Stimulated activated CD8-positive, alpha-beta memory T cell treated with anti-CD3 and anti-CD28 coated beads, Interleukin-4, amount 100 ng/mL, for 4 hours (primary cell): Measurements from ENCODE around the gene LYZL1.
"Not testable (repeated sequence)": the region's sequence is repeated elsewhere in the genome, so short reads cannot be mapped to it uniquely, and the experiment has no call there.

Experiments
- DNase-seq, 2 donors: peaks; one replicate each; pipeline ENCODE4 v3.0.0-alpha.2; 2020; ENCODE audit warnings: low read depth in 2 of 2, low spot score in 1 of 2

The LYZL1 gene

DNA sequence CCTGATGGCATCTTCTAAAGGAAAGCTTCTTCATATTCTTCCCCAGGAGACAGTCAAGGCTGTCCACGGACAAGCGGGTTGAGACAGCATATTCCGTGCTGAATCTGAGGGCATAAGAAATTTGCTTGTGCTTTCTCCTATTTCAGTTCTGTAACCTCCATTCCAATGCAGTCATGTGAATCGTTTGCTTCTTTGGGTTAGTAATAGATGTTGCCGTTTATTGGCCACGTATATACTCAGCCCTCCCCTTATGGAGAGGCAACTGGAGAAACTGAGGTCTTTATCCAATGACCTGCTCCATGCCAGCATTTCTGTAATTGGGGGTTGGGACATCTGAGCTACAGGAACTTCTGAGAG lies 38.9 kb downstream of the LYZL1 start:
- DNase-seq, result no peak

DNA sequence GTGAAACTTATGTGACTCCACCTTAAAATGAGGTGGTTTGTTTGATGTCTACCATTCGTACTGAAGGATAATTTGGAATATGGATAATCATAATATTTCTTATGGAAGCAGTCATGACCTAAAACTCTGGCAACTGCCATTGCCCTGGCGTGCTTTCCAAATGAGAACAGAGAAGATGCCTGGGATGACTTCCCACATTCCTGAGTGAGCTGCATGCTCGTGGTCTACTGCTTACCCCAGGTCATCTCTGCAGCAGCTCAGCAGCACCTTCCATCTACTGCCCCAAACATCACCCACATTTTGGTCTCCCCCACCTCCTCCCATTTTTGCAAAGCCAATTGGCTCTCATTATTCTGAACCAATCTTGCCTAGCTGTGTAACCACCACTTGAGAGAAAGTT lies 40.1 kb downstream of the LYZL1 start:
- no peak for DNase-seq

DNA sequence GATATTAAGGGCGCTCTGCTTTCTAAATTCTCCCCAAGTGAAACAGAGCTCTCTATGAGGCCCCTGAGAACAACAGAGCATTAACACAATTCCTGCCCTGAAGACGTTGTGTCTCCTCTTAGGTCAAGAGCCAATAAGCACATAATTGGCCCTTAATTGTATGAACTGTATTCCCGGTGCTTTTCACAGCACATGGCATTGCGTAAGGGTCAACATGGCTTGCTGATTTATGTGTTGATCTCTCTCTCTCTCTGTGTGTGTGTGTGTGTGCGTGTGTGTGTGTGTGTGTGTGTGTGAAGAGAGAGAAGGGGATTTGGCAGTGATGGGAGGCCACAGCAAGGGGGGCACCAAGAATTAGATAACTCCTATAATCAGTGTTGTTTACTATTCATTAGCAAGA lies 40.5 kb downstream of the LYZL1 start:
- DNase-seq, result no peak

DNA sequence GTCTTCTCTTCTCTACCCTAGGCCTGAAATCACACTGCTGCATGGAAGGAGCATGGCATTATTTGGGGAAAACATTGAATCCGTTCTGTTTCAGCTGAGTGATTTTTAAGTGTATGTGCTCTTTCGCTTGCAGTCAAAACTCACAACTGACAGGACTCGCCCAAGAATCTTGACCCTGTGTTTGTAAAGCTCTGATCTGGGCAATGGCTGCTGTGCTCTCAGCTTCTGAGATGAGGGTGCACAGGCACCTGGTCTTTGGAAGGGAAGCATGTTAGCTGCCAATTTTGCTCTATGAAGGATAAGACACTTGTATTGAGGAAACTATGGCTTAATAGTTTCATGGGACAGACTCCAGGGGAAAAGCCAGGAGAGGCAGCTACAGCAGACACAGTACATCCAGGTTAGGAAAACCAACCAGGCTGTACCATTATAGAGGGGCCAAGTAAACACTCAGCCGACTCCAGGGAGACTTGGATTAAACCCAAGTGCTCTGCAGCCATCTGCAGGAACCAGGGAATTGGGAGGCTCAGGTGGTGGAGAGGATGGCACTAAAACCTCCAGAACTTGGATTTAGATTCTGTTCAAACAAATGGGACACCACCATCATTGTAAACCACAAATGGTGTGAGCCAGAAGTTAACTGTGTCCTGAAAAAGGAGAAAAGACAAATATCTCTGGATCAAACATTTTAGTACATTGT lies 43.3 kb downstream of the LYZL1 start:
- DNase-seq, result no peak

DNA sequence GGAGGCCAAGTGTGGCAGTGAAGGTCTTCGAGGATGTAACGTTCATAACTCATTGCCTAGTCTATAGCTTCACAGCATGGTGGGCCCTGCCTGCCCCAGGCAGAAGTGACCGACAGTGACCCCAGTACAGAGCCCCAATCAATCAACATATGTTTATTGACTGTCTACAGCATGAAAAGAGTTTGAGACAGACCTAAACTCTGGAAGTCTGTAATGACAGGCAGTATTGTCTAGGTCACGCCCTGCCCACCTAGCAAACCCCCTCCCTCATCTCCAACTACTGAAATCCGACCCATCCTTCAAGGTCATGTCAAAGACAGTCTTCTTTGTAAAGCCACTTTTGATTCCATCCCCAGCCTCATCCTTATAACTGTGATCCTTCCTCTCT lies 43.9 kb downstream of the LYZL1 start:
- DNase-seq, result no peak

DNA sequence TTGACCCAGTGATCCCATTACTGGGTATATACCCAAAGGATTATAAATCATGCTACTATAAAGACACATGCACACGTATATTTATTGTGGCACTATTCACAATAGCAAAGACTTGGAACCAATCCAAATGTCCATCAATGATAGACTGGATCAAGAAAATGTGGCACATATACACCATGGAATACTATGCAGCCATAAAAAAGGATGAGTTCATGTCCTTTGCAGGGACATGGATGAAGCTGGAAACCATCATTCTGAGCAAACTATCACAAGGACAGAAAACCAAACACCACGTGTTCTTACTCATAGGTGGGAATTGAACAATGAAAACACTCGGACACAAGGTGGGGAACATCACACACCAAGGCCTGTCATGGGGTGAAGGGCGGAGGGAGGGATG lies 48.7 kb downstream of the LYZL1 start:
- DNase-seq, result not testable (repeated sequence)

DNA sequence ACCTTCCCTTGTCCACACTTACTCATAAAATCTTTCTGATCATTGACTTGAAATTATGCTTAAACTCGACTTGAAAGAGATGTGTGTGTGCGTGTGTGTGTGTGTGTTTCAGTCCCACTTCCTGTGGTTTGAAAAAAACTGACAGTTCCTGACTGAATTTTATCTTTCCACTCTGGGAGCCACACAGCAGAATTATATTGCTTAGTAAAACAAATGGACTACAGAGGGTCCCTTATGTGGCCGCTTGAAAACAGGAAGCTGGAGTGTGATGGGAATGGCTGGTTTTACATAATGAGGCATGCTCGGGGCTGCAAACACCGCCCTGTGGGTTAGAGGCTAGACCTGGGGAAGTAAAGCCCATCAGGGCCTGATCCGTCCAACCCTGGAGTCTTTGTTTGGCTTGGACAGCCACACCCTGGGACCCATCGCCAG lies 54.8 kb downstream of the LYZL1 start:
- no peak for DNase-seq

DNA sequence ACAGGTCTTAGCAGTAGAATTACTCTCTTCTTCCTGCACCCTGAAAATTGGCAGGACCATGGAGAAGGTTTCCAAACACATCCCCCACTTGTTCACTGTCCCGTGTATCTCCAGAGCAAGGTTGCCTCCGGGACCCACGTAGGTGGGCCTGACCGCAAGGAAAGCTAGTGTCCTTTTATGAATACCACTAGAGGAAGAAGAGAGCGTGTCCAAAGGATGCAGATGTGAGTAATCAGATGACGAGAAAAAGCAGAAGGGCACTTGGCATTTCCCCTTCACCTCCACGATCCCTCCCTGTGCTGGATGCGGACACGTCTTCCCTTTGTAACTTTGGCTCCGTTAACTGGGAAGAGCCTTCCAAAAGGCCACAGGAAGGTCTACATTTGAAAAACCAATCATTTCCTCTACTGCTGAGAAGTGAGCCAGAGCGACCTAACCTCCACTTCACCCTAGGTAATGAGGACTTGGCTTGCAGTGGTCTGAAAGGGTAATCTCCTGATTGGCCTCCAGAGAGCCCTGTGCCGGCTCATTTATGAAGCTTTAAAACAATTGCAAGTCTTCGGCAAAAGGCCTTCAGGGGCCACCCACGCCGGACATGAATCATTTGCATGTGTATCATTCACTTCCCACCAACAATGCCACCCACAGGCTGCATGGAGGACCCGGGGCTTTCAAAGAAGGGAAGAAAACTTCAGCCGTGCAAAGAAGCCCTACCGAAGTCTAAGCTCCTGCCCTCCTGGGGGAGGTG lies 55.4 kb downstream of the LYZL1 start:
- DNase-seq, result no peak

DNA sequence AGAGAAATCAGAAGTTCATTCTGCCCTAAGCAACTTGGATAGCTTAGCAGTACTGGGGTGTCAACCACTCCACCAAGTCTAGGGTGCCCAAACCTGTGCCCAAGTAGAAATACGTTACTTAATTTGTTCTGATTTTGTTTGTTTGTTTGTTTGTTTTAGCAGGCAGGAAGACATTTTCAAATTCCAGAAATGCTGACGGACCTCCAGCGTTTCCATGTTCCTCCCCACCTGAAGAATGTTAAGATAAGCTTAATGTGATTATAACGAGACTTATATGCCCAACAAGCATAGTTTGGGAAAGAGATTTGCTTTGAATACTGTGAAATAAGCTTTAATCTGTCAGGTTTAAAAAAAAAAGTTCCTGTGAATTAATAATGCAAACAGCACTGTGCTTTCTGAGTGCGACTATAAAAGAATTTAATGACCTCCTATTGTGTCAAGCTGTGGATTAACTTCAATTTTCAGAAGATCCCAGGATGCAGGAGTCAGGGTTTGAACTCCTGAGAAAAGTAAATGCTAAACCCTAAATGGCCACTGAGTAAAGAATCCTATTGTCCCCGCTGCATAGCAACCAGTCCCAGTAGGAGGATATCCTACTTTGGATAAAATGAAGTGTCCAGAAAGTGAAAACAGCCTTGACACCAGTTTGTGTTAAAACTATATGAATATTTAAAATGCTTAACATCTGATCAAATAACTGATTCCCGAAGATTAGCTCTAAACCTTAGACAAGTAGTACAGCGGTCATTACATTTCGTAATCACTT lies 56.5 kb downstream of the LYZL1 start:
- no peak for DNase-seq

DNA sequence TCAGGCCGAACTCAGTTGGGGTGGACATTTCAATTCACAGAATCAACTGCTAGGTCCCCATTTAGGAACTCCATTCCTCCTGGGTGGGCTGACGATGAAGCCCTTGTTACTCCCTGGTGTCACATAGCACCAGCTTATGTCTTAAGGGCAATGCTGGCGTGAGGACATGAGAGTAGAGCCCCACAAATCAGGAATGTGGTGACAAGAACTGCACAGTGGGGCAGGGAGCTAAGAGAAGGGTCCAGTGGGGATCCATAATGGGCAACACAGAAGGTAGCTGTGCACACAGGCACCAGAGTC lies 57.0 kb downstream of the LYZL1 start:
- DNase-seq, result no peak

DNA sequence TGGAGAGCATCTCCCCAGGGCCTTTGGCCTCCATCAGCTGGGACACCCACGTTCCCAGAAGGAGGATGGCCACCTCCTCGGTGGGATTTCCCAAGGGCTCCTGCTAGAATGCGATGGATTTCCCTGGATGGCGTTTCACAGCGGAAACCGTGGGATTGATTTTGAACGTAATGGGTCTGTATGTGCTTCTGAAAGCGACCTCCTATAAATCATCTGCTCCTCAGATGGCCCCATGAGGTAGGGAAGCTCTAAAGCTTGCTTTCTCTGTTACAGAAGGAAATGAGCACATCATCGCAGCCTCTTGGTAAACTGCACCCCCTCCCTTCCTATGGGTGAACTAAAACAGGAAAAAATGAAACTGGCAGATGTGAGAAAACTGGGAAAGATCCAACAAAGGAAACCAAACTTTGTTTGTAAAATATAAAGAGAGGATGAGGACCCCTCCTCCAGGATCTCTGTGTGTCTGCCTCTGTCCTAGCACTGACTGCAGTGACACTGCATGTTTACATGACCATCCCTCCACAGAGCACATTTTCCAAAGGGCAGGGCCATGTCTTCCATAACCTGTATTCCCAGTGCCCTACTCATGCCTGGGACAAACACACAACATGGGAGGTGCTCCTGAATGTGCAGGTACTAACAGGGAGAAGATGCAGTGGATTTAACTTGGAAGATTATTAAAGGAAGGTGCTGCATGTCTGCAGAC lies 57.6 kb downstream of the LYZL1 start:
- DNase-seq, result no peak

DNA sequence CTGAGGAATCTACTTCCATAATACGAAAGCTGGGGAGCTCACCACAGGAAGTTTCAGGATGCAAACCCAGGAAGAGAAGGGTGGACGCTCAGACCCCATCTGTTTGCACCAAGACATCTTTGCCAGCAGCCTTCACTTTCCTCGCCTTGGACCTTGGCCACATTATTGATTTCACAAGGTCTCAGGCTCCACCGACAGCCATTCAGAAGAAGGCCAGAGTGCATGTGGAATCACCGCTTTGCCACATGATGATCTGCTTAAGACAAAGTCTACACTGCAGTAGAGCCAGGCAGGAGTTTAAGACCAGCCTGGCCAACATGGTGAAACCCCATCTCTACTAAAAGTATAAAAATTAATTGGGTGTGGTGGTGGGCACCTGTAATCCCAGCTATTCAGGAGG lies 60.0 kb downstream of the LYZL1 start:
- DNase-seq, result no peak

DNA sequence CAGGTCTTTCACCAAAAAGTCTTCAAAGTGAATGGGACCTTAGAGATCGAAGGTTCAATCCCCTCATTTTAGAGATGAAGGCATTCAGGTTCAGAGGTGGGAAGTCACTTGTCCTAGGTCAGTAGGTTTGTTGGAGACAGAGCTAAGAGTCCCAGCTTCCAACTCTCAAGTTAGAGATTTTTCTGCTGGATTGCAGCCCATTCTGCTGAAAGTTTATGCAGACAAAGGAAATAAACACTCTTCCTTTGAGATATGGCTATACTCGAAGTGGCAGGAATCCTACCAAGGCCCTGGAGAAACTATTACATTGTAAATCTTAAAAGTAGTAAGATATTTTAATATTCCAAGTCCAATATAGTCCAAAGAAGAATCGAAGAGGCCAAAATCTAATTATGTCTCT lies 64.4 kb downstream of the LYZL1 start:
- DNase-seq, result no peak

DNA sequence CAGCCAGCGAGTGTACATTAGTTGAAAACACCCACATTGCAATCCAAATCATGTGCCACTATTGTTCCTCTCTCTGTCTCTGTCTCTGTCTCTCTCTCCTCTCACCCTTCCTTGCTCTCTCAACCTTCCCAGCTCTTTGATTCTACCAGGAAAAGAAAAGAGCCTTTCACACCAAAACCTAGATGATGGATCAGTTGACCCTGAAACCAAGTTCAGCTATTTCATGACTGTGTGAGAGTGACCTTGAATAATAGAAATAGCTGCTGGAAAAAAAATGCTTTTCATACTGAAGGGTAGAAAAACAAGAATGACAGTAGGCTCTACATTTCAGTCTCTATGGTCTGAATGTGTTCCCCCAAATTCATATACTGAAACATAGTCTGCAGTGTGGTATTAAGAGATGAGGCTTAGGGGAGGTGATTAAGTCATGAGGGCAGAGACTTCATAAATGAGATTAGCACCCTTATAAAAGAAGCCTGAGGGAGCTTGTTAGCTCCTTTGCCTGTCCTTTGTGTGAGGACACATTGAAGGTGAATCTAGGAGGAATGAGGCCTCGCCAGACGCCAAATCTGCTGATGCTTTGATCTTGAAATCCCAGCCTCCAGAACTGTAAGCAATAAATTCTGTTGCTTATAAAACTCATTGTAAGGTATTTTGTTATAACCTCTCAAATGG lies 65.2 kb downstream of the LYZL1 start:
- DNase-seq, result no peak

DNA sequence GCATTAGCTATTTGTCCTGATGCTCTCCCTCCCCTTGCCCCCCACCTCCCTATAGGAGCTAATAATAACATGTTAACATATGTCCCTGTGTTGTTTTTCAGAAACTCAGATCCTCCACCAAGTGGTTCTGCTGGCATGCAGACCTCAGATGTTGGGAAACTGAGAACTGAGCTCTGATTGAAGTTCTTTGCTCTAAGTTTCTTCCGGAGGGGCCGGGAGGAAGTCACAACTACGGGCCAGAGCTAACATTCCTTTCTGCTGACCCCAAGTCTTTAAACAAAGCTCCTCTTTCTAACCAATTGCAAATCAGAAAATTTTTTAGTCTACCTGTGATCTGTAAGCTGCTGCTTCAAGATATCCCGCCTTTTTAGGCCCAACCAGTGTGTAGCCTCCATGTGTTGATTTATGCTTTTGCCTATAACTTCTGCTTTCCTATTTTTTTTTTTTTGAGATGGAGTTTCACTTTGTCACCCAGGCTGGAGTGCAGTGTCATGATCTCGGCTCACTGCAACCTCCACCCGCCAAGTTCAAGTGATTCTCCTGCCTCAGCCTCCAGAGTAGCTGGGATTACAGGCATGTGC lies 66.6 kb downstream of the LYZL1 start:
- DNase-seq, result no peak

DNA sequence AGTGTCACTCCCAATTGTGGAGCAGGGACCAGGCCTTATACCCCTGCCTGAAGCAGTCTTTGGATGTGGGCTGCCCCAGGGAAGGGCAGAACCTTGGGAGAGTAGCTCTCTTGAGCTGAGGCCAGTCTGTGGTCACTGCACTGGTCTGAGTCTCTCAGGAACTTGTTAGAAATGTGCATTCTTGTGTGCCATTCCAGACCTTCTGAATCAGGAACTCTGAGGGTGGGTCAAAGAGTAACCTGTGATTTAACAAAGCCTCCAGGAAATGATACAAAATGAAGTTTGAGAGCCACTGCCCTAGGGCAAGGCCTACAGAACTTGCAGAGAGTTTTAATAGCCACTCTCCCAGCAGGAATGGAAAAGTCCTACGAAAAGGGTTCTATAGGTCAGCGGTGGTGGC lies 68.1 kb downstream of the LYZL1 start:
- DNase-seq, result no peak

DNA sequence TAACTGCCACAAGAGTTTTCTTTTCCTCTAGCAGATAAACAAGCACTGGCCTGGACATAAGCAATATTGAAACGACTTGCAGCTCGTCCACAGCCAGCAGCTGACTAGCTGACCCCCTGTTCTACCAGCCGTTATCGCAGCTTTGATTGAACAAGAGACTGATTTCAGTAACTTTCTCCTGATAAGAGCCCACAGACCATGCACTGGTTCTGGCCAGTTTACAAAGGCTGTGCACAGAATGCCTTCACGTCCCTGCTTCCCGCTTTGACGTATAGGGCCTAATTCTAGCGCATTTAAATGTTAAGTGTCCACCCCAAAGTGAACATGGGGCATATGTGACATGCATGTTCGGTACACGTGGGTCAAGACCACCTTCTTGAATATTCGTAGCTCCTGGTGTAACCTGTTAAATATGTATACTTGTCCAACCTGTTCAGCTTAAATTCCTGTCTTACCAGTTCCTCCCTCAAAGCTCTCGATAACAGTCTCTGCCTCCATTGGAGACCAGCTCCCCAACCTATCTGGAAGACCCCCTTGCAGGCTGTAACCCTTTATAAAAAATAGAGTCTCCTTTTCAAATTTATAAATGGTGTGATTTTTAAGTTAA lies 69.2 kb downstream of the LYZL1 start:
- no peak for DNase-seq

DNA sequence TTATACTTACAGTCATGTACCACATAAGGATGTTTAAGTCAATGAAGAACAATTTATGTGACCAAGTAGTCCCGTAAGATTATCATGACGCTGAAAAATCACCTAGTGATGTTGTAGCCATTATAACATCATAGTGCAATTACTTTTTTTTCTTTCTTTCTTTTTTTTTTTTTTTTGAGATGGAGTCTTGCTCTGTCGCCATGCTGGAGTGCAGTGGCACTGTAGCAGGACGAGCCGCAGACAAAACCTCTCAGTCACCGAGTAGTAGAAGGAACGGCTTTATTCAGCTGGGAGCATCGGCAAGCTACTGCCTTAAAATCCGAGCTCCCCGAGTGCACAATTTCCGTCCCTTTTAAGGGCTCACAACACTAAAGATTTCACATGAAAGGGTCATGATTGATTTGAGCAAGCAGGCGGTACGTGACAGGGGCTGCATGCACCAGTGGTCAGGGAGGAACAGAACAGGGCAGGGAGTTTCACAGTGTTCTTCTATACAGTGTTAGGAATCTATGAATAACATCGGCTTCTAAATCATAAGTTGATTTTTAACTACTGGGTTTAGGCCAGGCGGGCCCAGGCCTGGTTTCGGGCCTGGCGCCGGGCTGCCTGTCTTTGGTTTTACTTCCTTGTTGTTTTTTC lies 71.5 kb downstream of the LYZL1 start:
- DNase-seq, result not testable (repeated sequence)
